ENCODE measurements around the gene SNAP47.

SNAP47 gene

DNA sequence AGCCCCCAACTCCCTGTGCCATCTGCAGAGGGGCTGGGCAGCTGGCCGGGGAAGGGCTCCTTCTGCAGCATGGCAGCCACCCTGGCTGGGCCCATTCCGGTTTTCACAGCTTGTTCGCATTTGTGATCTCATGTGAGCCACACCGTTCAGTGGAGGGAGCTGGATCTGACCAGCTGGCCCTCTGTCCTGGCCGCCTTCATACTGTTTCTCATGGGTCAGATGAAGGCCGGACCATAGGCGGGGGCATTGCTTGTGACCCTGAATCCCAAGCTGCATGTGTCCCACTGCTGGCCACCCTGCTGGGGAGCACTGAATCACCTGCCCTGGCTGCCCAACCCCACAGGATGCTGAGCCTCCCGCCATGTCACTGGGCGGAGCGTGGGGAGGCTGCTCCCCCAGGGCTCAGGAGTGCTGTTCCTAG lies 43.8 kb downstream of the SNAP47 start:
- CTCF ChIA-PET, result no interaction called here
- POLR2A ChIA-PET, result no interaction called here

DNA sequence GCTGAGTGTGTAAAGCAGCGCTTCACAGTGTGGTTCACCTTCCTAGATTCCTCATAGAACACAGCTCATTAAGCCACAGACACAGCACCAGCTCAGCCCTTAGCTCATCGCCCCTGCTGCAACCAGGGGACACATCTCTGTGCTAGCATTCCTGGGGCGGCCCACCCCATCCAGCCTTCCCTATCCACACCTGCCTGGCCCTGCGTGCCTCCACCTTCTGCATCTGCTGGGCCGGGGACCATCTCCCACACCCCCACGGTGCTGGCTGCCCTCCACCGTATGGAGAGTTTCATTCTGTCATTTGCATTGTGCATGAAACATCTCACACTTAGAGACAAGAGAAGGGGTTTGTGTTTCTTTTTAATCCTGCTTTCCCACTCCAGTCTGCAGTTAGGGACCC lies 44.5 kb downstream of the SNAP47 start:
- no peak for DNase-seq (ENCODE audit: extremely low spot score)
- TF ChIP-seq FOXK2 (IDR thresholded peaks at IDR 0.05), result no peak
- TF ChIP-seq HDGF (IDR thresholded peaks at IDR 0.05; ENCODE audit: borderline replicate concordance), result no peak
- TF ChIP-seq SP1 (IDR thresholded peaks at IDR 0.05), result no peak
- TF ChIP-seq TARDBP (IDR thresholded peaks at IDR 0.05), result no peak
- no peak for TF ChIP-seq SUZ12 (IDR thresholded peaks at IDR 0.05)
- TF ChIP-seq, protein P1, sequence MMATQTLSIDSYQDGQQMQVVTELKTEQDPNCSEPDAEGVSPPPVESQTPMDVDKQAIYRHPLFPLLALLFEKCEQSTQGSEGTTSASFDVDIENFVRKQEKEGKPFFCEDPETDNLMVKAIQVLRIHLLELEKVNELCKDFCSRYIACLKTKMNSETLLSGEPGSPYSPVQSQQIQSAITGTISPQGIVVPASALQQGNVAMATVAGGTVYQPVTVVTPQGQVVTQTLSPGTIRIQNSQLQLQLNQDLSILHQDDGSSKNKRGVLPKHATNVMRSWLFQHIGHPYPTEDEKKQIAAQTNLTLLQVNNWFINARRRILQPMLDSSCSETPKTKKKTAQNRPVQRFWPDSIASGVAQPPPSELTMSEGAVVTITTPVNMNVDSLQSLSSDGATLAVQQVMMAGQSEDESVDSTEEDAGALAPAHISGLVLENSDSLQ (IDR thresholded peaks at IDR 0.05), result no peak
- TF ChIP-seq BHLHE40 (IDR thresholded peaks at IDR 0.05; ENCODE audit: borderline replicate concordance), result no peak
- TF ChIP-seq LEF1 (IDR thresholded peaks at IDR 0.05; ENCODE audit: borderline replicate concordance), result no peak
- no peak for TF ChIP-seq ELF4 (IDR thresholded peaks at IDR 0.05)
- no peak for TF ChIP-seq ZNF384 (IDR thresholded peaks at IDR 0.05)
- no peak for TF ChIP-seq L3MBTL2 (conservative IDR thresholded peaks at IDR 0.05)
- ChIA-PET POLR2A (no interaction called here), CTCF (no interaction called here)

More for the DNA sequence above, 43.8 kb downstream of the SNAP47 start:
- TF ChIP-seq FOXK2 (IDR thresholded peaks at IDR 0.05), result no peak
- TF ChIP-seq BHLHE40 (IDR thresholded peaks at IDR 0.05; ENCODE audit: borderline replicate concordance), result no peak
- no peak for TF ChIP-seq LEF1 (IDR thresholded peaks at IDR 0.05; ENCODE audit: borderline replicate concordance)
- TF ChIP-seq NFRKB (IDR thresholded peaks at IDR 0.05), result no peak
- TF ChIP-seq ZNF384 (IDR thresholded peaks at IDR 0.05), result no peak
- TF ChIP-seq, protein P1 (IDR thresholded peaks at IDR 0.05), result no peak
- no peak for TF ChIP-seq TARDBP (IDR thresholded peaks at IDR 0.05)
- TF ChIP-seq L3MBTL2 (conservative IDR thresholded peaks at IDR 0.05), result no peak
- TF ChIP-seq ELF4 (IDR thresholded peaks at IDR 0.05), result no peak
- DNase-seq (ENCODE audit: extremely low spot score), result no peak

DNA sequence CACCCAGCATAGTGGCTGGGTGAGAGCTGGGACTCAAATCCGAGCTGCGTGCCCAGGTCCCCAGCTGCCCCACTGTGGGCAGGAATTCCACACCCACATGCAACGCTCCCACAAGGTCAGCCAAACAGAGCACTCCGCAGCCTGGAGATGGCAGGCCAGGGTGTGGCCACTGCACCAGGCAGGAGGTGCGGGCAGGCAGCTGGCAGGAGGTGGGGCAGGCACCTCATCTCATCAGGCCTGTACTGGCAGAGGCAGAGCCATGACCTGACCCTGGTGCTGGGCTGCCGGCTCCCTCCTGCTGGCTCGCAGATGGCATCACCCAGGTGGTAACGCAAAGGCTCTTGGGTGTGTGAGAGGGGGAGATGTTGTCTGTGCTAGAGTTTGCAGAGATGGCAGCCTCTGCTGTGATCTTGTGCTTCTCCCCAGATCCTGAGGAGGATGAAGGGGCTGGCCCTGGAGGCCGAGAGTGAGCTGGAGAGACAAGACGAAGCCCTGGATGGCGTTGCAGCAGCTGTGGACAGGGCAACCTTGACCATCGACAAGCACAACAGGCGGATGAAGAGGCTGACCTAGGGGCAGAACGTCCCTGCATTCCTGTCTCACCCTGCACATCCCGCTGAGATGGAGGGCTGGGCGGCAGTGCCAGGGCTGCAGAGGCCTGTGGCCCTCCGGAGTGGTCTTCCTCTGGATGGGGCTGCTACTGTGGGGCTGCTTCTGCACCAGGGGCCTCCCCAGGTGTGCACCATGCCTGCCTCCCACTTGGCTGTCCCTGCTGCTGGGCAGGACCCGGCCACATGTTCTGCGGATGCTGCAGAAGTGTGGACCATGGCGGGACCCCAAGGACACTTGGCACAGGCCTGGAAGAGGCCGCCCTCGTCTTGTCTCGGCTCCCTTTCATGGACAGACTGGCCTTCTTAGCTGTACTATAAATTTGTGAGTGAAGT lies 45.1 kb downstream of the SNAP47 start:
- DNase-seq (ENCODE audit: extremely low spot score), result no peak
- CTCF ChIA-PET, result no interaction called here
- TF ChIP-seq ZNF384 (IDR thresholded peaks at IDR 0.05), result no peak
- TF ChIP-seq FOXA1 (IDR thresholded peaks at IDR 0.05), result no peak
- TF ChIP-seq, protein P1 (IDR thresholded peaks at IDR 0.05), result no peak
- no peak for TF ChIP-seq ARNT (IDR thresholded peaks at IDR 0.05)
- TF ChIP-seq BHLHE40 (IDR thresholded peaks at IDR 0.05; ENCODE audit: borderline replicate concordance), result no peak
- TF ChIP-seq FOXK2 (IDR thresholded peaks at IDR 0.05), result no peak
- TF ChIP-seq NFRKB (IDR thresholded peaks at IDR 0.05), result no peak
- TF ChIP-seq ELF4 (IDR thresholded peaks at IDR 0.05), result no peak
- TF ChIP-seq HDGF (IDR thresholded peaks at IDR 0.05; ENCODE audit: borderline replicate concordance), result no peak
- no peak for TF ChIP-seq SUZ12 (IDR thresholded peaks at IDR 0.05)
- TF ChIP-seq SP1 (IDR thresholded peaks at IDR 0.05), result no peak
- TF ChIP-seq TARDBP (IDR thresholded peaks at IDR 0.05), result no peak
- TF ChIP-seq FOXM1 (IDR thresholded peaks at IDR 0.05; ENCODE audit: borderline replicate concordance), result no peak
- TF ChIP-seq L3MBTL2 (conservative IDR thresholded peaks at IDR 0.05), result no peak
- no peak for TF ChIP-seq LEF1 (IDR thresholded peaks at IDR 0.05; ENCODE audit: borderline replicate concordance)
- POLR2A ChIA-PET, result no interaction called here

DNA sequence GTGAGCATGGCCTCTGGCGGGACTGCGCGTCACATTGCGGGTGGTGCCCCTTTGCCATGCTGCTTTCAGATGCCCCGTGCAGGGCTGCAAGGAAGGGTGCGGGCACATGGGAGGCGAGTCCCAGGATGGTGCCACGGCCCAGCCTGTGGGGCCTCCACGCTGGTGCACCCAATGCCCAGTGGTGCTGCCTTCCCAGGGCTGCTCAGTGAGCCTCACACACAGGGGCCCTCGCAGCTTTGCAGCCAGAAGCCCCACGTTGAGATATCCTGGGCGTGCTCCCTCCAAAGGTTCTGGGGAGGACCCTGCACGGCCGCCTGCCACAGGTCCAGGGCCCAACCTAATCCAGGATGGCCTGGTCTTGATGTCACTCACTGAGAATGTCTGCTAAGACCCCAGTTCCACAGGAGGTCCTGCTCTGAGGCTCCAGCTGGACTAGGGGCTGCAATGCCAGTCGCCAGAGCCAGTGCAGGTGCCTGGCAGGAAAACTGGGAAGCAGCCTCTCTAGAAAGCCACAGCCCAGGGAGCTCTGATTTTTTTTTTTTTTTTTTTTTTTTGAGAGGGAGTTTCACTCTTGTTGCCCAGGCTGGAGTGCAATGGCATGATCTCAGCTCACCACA lies 46.2 kb downstream of the SNAP47 start:
- ChIA-PET POLR2A (no interaction called here), CTCF (interaction anchor here (0.7 kb wide), 1 partner anchor 37 kb away, joined by 4 read pairs; no protein-coding TSS in a partner anchor)
- DNase-seq (ENCODE audit: extremely low spot score), result no peak
- no peak for TF ChIP-seq FOXK2 (IDR thresholded peaks at IDR 0.05)
- TF ChIP-seq L3MBTL2 (conservative IDR thresholded peaks at IDR 0.05), result no peak
- TF ChIP-seq FOXM1 (IDR thresholded peaks at IDR 0.05; ENCODE audit: borderline replicate concordance), result no peak
- no peak for TF ChIP-seq HDGF (IDR thresholded peaks at IDR 0.05; ENCODE audit: borderline replicate concordance)
- no peak for TF ChIP-seq NFRKB (IDR thresholded peaks at IDR 0.05)
- no peak for TF ChIP-seq FOXA1 (IDR thresholded peaks at IDR 0.05)
- TF ChIP-seq LEF1 (IDR thresholded peaks at IDR 0.05; ENCODE audit: borderline replicate concordance), result no peak
- no peak for TF ChIP-seq BHLHE40 (IDR thresholded peaks at IDR 0.05; ENCODE audit: borderline replicate concordance)
- TF ChIP-seq, protein P1 (IDR thresholded peaks at IDR 0.05), result no peak
- no peak for TF ChIP-seq ARNT (IDR thresholded peaks at IDR 0.05)
- no peak for TF ChIP-seq TARDBP (IDR thresholded peaks at IDR 0.05)
- no peak for TF ChIP-seq ELF4 (IDR thresholded peaks at IDR 0.05)
- no peak for TF ChIP-seq SUZ12 (IDR thresholded peaks at IDR 0.05)
- no peak for TF ChIP-seq CTBP1 (IDR thresholded peaks at IDR 0.05; ENCODE audit: borderline replicate concordance)
- TF ChIP-seq ZNF384 (IDR thresholded peaks at IDR 0.05), result no peak
- no peak for TF ChIP-seq SP1 (IDR thresholded peaks at IDR 0.05)

DNA sequence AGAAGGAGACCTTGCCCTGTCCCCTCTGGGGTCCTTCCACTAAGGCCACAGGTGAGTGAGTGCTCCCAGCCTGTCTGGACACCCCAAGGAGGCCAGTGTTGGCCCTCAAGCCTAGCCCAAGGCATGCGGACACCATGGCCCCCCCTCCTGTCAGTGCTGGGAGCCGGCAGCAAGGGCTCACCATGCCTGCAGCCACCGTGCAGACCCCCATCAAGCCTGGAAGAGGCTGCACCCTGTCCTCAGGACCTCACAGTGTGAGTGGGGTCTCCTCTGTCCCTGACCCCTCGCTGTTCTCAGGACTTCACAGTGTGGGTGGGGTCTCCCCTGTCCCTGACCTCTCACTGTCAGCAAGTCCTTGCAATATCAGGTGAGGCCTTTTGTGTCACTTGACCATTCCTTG lies 47.0 kb downstream of the SNAP47 start:
- POLR2A ChIA-PET, result no interaction called here
- TF ChIP-seq ELF4 (IDR thresholded peaks at IDR 0.05), result no peak
- TF ChIP-seq HDGF (IDR thresholded peaks at IDR 0.05; ENCODE audit: borderline replicate concordance), result no peak
- TF ChIP-seq BHLHE40 (IDR thresholded peaks at IDR 0.05; ENCODE audit: borderline replicate concordance), result no peak
- no peak for TF ChIP-seq L3MBTL2 (conservative IDR thresholded peaks at IDR 0.05)
- TF ChIP-seq FOXA1 (IDR thresholded peaks at IDR 0.05), result no peak
- no peak for TF ChIP-seq NFRKB (IDR thresholded peaks at IDR 0.05)
- DNase-seq (ENCODE audit: extremely low spot score), result no peak
- CTCF ChIA-PET, result interaction anchor here (0.7 kb wide), 1 partner anchor 13 kb away, joined by 3 read pairs; no protein-coding TSS in a partner anchor

All from HEK293T (cell line).